ENCODE data around the gene PTPRD. TPM values are rescaled to one million over a fixed set of nuclear protein-coding genes. Genes with fewer than 3 reads are reported as not detected.
A peak's percentile ranks its signal among the peaks of the same experiment; 100 is the strongest.

The PTPRD gene
- total and polyA plus RNA-seq, 2 donors (not counting 1 experiment from before 2014, with no cell fraction given): 0.35 to 4.8 TPM

- Histone ChIP-seq H2AFZ (ENCODE audit: low read length) (no peak overlapping the region), H3K4me2 (ENCODE audit: extremely low read depth, insufficient read depth, low read length) (no peak overlapping the region), H3K27ac (ENCODE audit: insufficient read depth, low read length) (no peak overlapping the region), H3K9me3 (ENCODE audit: control insufficient read depth, insufficient read depth, low read depth, low read length) (no peaks in the 10 kb centered on the region), H3K79me2 (ENCODE audit: control insufficient read depth, insufficient read depth, low read length) (no peaks in the 10 kb centered on the region), H4K20me1 (ENCODE audit: control insufficient read depth, extremely low read depth, insufficient read depth, low read length) (no peaks in the 10 kb centered on the region), H3K36me3 (ENCODE audit: control insufficient read depth, insufficient read depth, low read length) (no peaks in the 10 kb centered on the region), H3K9ac (ENCODE audit: insufficient read depth, low read length) (no peak overlapping the region), H3K4me3 (replicated peaks in 1 of 4; ENCODE audit: control extremely low read depth in 1 of 4, insufficient read depth in 1 of 4, low read depth in 3 of 4, low read length in 4 of 4) (no peak overlapping the region), H3K27me3 (ENCODE audit: control insufficient read depth, insufficient read depth, low read length) (peaks cover 11% of the 10 kb centered on the region), H3K4me1 (ENCODE audit: control insufficient read depth, extremely low read depth, insufficient read depth, low read length) (no peaks in the 10 kb centered on the region)
- TF ChIP-seq CTCF (conservative IDR thresholded peaks at IDR 0.05 in 1 of 2, IDR thresholded peaks at IDR 0.05 in 1 of 2; ENCODE audit: low read depth in 1 of 2, low read length in 2 of 2): no peak
- TF ChIP-seq EZH2 (IDR thresholded peaks at IDR 0.05; ENCODE audit: low read length, missing control alignments): no peak
- no peak for DNase-seq (ENCODE audit: low read depth in 2 of 2)
Measured at GRCh38 chr9:8860086-8860485, 1752.7 kb downstream of the PTPRD start.

- no peak overlapping the region for H3K4me2 ChIP-seq (ENCODE audit: extremely low read depth, insufficient read depth, low read length)
- H3K27ac ChIP-seq (ENCODE audit: insufficient read depth, low read length): no peak overlapping the region
- DNase-seq (ENCODE audit: low read depth in 2 of 2): no peak
- no peak overlapping the region for H3K9ac ChIP-seq (ENCODE audit: insufficient read depth, low read length)
- no peaks in the 10 kb centered on the region for H3K36me3 ChIP-seq (ENCODE audit: control insufficient read depth, insufficient read depth, low read length)
- H3K9me3 ChIP-seq (ENCODE audit: control insufficient read depth, insufficient read depth, low read depth, low read length): no peaks in the 10 kb centered on the region
- no peak for TF ChIP-seq CTCF (conservative IDR thresholded peaks at IDR 0.05 in 1 of 2, IDR thresholded peaks at IDR 0.05 in 1 of 2; ENCODE audit: low read depth in 1 of 2, low read length in 2 of 2)
- TF ChIP-seq EZH2 (IDR thresholded peaks at IDR 0.05; ENCODE audit: low read length, missing control alignments): no peak
- no peak overlapping the region for H2AFZ ChIP-seq (ENCODE audit: low read length)
- H3K27me3 ChIP-seq (ENCODE audit: control insufficient read depth, insufficient read depth, low read length): peaks cover 11% of the 10 kb centered on the region
- no peaks in the 10 kb centered on the region for H3K79me2 ChIP-seq (ENCODE audit: control insufficient read depth, insufficient read depth, low read length)
- no peaks in the 10 kb centered on the region for H4K20me1 ChIP-seq (ENCODE audit: control insufficient read depth, extremely low read depth, insufficient read depth, low read length)
- H3K4me3 ChIP-seq (replicated peaks in 1 of 4; ENCODE audit: control extremely low read depth in 1 of 4, insufficient read depth in 1 of 4, low read depth in 3 of 4, low read length in 4 of 4): no peak overlapping the region
- no peaks in the 10 kb centered on the region for H3K4me1 ChIP-seq (ENCODE audit: control insufficient read depth, extremely low read depth, insufficient read depth, low read length)
Measured at GRCh38 chr9:8859416-8859815, 1753.4 kb downstream of the PTPRD start.

DNA sequence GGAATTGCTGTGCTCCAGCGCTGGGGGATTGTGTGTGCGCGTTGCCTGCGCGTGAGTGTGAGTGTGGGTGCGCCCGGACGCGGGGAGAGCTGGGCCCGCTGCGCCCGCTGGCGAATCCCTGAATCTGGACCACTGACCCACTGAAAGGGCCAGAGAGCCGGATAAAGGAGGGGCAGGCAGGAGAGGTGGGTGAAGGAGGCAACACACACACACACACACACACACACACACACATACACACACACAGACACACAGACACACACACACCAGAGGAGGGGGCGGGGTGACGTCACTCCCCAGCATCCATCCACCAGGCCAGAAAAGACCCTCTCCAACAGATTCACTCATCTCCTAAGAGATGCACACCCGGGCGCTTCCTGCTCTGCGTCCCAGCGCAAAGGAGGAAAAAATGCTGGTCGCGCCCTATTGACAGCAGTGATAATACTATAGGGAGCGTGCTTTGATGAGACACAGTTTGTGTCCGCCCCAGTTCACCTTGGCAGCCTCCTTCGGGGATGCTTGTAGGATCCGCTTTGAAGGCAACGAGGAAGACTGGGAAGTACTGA is 1754.1 kb downstream of the PTPRD start:
- H3K79me2 ChIP-seq (ENCODE audit: control insufficient read depth, insufficient read depth, low read length): no peaks in the 10 kb centered on the region
- no peak overlapping the region for H3K9ac ChIP-seq (ENCODE audit: insufficient read depth, low read length)
- peak overlapping the region; percentile 79 for H3K4me2 ChIP-seq (ENCODE audit: extremely low read depth, insufficient read depth, low read length)
- H3K36me3 ChIP-seq (ENCODE audit: control insufficient read depth, insufficient read depth, low read length): no peaks in the 10 kb centered on the region
- no peaks in the 10 kb centered on the region for H4K20me1 ChIP-seq (ENCODE audit: control insufficient read depth, extremely low read depth, insufficient read depth, low read length)
- no peak overlapping the region for H3K27ac ChIP-seq (ENCODE audit: insufficient read depth, low read length)
- TF ChIP-seq EZH2 (IDR thresholded peaks at IDR 0.05; ENCODE audit: low read length, missing control alignments) (no peak), CTCF (conservative IDR thresholded peaks at IDR 0.05 in 1 of 2, IDR thresholded peaks at IDR 0.05 in 1 of 2; ENCODE audit: low read depth in 1 of 2, low read length in 2 of 2) (no peak)
- no peak overlapping the region for H2AFZ ChIP-seq (ENCODE audit: low read length)
- H3K9me3 ChIP-seq (ENCODE audit: control insufficient read depth, insufficient read depth, low read depth, low read length): no peaks in the 10 kb centered on the region
- peak in 1 of 2 donors; percentile 3 for DNase-seq (ENCODE audit: low read depth in 2 of 2)
- peaks cover 11% of the 10 kb centered on the region for H3K27me3 ChIP-seq (ENCODE audit: control insufficient read depth, insufficient read depth, low read length)
- peak overlapping the region in 3 of 4 experiments; percentile 53 to 65 (median 57) for H3K4me3 ChIP-seq (replicated peaks in 1 of 4; ENCODE audit: control extremely low read depth in 1 of 4, insufficient read depth in 1 of 4, low read depth in 3 of 4, low read length in 4 of 4)
- H3K4me1 ChIP-seq (ENCODE audit: control insufficient read depth, extremely low read depth, insufficient read depth, low read length): no peaks in the 10 kb centered on the region

Data from fibroblast of lung (primary cell).